Motor neuron (in vitro differentiated cells): ENCODE data around the gene NGLY1. TPM values are rescaled to one million over a fixed set of nuclear protein-coding genes. Genes with fewer than 3 reads are reported as not detected.

ENCODE experiments used
- ATAC-seq, 8 experiments: fragments of 200-7000 bp; cut with Tn5 transposase; replicated peaks in 6 of 8; 2 replicates each; pipeline ENCODE4 v1.8.0; 2021; ENCODE audit warnings: mild to moderate bottlenecking in 8 of 8, moderate library complexity in 8 of 8
- H3K27ac ChIP-seq, 2 donors: fragments of 250-450 bp; sonication (Bioruptor Pico); 2 replicates each; pipeline ENCODE4 v1.9.0; 2021; ENCODE audit warnings: antibody characterized with exemption in 2 of 2, mild to moderate bottlenecking in 2 of 2, moderate library complexity in 1 of 2
- H3K4me1 ChIP-seq, 2 donors: fragments of 250-450 bp; sonication (Bioruptor Pico); replicated peaks in 1 of 2; 2 replicates each; pipeline ENCODE4 v1.6.1; 2021; ENCODE audit warnings: antibody characterized with exemption in 2 of 2, mild to moderate bottlenecking in 2 of 2, moderate library complexity in 1 of 2
- H3K4me3 ChIP-seq, 5 donors: fragments of 250-450 bp; sonication (Bioruptor Pico); 2 replicates each; pipeline ENCODE4 v1.9.0; 2021; ENCODE audit warnings: antibody characterized with exemption in 5 of 5, mild to moderate bottlenecking in 5 of 5, moderate library complexity in 4 of 5
- WGBS, 10 experiments: fragments of 450-650 bp; shearing (Covaris generic); methylation state at CpG; one replicate each; pipeline ENCODE4 v1.0.0; 2022; 5-methylcytosine and 5-hydroxymethylcytosine counted together
- in situ Hi-C, 9 experiments: fragments of 400-800 bp; cut with MboI; loops; one replicate each; pipeline ENCODE4 v1.15.0; 2021; ENCODE audit warnings: low sequenced_read_pairs in 9 of 9, low pct_unique_long_range_greater_than_20kb in 2 of 9; ENCODE audit not compliant: unreplicated experiment in 9 of 9
- total RNA-seq, 8 experiments: library from RNA; unstranded; fragments of 300-600 nt; gene quantifications; 2 replicates each; pipeline versions ENCODE4 v1.2.3 to v1.2.4, GENCODE V29; 2022

NGLY1 gene
- total RNA-seq, 8 experiments from 2014 or later, result 21.1 to 102 (median 25.7) TPM

- WGBS, 10 experiments, result 13 to 83% (median 80%) methylated on average over 1 to 2 of the region's 2 CpGs; no CpG with 5 or more reads in 3 of the 10 experiments
- no peak for ATAC-seq
- no peak overlapping the region for H3K27ac ChIP-seq
- H3K4me1 ChIP-seq, result no peaks in the 10 kb centered on the region
- in situ Hi-C loops, result no loop called here
- H3K4me3 ChIP-seq, result no peak overlapping the region
Measured at GRCh38 chr3:25690768-25691533, 92.3 kb downstream of the NGLY1 start.

DNA sequence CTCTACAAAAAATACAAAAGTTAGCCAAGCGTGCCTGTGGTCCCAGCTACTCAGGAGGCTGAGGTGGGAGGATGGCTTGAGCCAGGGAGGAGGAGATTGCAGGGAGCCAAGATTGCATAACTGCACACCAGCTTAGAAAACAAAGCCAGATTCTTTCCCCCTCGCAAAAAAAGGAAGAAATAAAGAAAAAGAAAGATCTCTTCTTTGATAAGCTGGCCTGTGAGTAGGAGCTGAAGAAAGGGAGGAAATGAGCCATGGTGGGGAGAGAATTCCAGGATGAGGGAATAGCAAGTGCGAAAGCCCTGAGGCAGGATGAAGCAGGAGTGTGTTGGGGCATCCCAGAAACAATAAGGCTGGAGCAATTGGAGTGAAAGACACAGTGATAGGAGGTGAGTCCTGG, 94.0 kb downstream of the NGLY1 start:
- H3K4me3 ChIP-seq, result no peak overlapping the region
- no peak for ATAC-seq
- in situ Hi-C loops, result no loop called here
- H3K4me1 ChIP-seq, result no peaks in the 10 kb centered on the region
- WGBS, 10 experiments, result 38 to 100% (median 100%) methylated on average over 1 to 3 of the region's 3 CpGs
- no peak overlapping the region for H3K27ac ChIP-seq

- no peak overlapping the region for H3K27ac ChIP-seq
- no peaks in the 10 kb centered on the region for H3K4me1 ChIP-seq
- 17 to 86% (median 57%) methylated on average over 1 of the region's 1 CpG; no CpG with 5 or more reads in 5 of the 10 experiments for WGBS, 10 experiments
- no peak for ATAC-seq
- no peak overlapping the region for H3K4me3 ChIP-seq
- in situ Hi-C loops, result no loop called here
Measured at GRCh38 chr3:25687742-25688141, 95.5 kb downstream of the NGLY1 start.

GRCh38 chr3:25686766-25687165, 96.5 kb downstream of the NGLY1 start:
- Histone ChIP-seq H3K27ac (no peak overlapping the region), H3K4me1 (no peaks in the 10 kb centered on the region), H3K4me3 (no peak overlapping the region)
- in situ Hi-C loops, result no loop called here
- no peak for ATAC-seq
- 58 to 100% (median 93%) methylated on average over 1 to 10 of the region's 23 CpGs; no CpG with 5 or more reads in 1 of the 10 experiments for WGBS, 10 experiments

DNA sequence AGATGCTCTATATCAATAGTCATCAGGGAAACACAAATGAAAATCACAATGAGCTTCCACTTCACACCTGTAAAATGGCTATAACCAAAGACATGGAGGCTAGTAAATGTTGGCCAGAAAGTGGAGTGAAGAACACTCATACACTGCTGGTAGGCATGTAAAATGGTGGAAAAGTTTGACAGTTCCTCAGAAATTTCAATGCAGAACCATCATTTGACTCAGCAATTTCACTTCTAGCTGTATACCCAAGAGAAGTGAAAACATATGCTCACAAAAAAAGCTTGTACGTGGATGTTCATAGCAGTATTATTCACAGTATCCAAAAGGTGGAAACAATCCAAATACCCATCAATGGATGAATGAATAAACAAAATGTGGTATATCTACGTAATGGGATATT, 99.4 kb downstream of the NGLY1 start:
- ATAC-seq, result no peak
- H3K27ac ChIP-seq, result no peak overlapping the region
- H3K4me3 ChIP-seq, result no peak overlapping the region
- in situ Hi-C loops, result no loop called here
- WGBS, 10 experiments, result 40 to 100% (median 78%) methylated on average over 1 to 2 of the region's 2 CpGs
- H3K4me1 ChIP-seq, result peaks cover 0 to 2% of the 10 kb centered on the region in 2 donors

GRCh38 chr3:25683410-25683809, 99.8 kb downstream of the NGLY1 start:
- in situ Hi-C loops, result no loop called here
- WGBS, 10 experiments, result 30 to 100% (median 95%) methylated on average over 1 of the region's 1 CpG

GRCh38 chr3:25679642-25680302, 103.5 kb downstream of the NGLY1 start:
- in situ Hi-C loops, result no loop called here
- ATAC-seq, result no peak
- Histone ChIP-seq H3K4me3 (no peak overlapping the region), H3K4me1 (peaks cover 3 to 16% of the 10 kb centered on the region in 2 donors), H3K27ac (no peak overlapping the region)
- 40 to 100% (median 93%) methylated on average over 1 to 2 of the region's 6 CpGs; no CpG with 5 or more reads in 1 of the 10 experiments for WGBS, 10 experiments

More at GRCh38 chr3:25683410-25683809, 99.8 kb downstream of the NGLY1 start:
- Histone ChIP-seq H3K4me1 (peaks cover 2 to 7% of the 10 kb centered on the region in 2 donors), H3K27ac (no peak overlapping the region), H3K4me3 (no peak overlapping the region)
- no peak for ATAC-seq

- Histone ChIP-seq H3K4me3 (no peak overlapping the region), H3K4me1 (peaks cover 3 to 16% of the 10 kb centered on the region in 2 donors), H3K27ac (no peak overlapping the region)
- in situ Hi-C loops, result no loop called here
- no CpG with 5 or more reads among the region's 2 CpGs for WGBS, 10 experiments
- ATAC-seq, result no peak
Measured at GRCh38 chr3:25679166-25679565, 104.1 kb downstream of the NGLY1 start.

DNA sequence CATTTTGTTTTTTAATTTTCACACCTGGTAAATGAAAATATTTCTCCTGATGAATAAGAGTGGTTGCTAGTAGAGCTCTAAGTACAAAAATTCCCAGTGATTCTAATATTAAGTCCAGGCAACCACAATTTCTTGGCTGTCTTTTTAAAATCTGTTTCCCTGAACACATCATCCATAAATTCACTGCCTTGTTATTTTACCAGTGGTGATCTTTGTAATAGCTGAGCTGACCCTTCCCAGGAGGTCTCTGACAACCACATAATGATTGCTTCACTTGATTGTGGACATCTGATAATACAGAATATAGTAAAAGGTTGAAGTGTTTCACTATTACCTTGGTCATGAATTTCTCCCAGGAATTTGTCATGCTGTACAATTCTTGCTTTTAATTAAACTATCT, 104.7 kb downstream of the NGLY1 start:
- ATAC-seq, result peak in 3 of 8 experiments; percentile 21 to 46 (median 29)
- in situ Hi-C loops, result no loop called here
- H3K4me3 ChIP-seq, result no peak overlapping the region

DNA sequence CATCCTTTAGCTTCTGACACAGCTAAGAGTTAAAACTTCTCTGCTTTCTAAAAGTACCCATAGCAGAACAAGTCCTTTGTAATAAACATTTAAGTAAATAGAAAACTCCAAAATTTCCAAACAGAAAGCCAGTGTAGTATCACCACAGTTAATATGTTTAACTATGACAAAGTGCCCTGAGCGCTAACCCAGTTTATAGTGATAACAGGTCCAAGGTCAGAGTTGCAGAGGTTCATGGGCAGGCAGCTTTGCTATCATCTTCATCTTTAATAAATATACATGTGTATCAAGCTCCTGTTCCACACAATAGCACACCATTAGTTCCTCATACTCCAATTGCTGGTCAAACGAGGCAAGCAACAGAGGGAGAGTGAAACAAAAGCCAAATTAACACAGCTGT, 106.1 kb downstream of the NGLY1 start:
- H3K27ac ChIP-seq, result no peak overlapping the region
- in situ Hi-C loops, result no loop called here
- 78 to 100% (median 96%) methylated on average over 1 to 2 of the region's 2 CpGs; no CpG with 5 or more reads in 2 of the 10 experiments for WGBS, 10 experiments
- H3K4me1 ChIP-seq, result peaks cover 3 to 16% of the 10 kb centered on the region in 2 donors
- H3K4me3 ChIP-seq, result no peak overlapping the region
- no peak for ATAC-seq

More for the DNA sequence above, 104.7 kb downstream of the NGLY1 start:
- peaks cover 3 to 16% of the 10 kb centered on the region in 2 donors for H3K4me1 ChIP-seq
- no peak overlapping the region for H3K27ac ChIP-seq

GRCh38 chr3:25674670-25675069, 108.6 kb downstream of the NGLY1 start:
- in situ Hi-C loops, result loop anchor here in 2 of 9 experiments (25.0 kb wide), 2 partner anchors 163 to 188 kb away; no protein-coding TSS in a partner anchor
- H3K4me1 ChIP-seq, result peaks cover 3 to 16% of the 10 kb centered on the region in 2 donors
- ATAC-seq, result no peak
- H3K4me3 ChIP-seq, result no peak overlapping the region
- no peak overlapping the region for H3K27ac ChIP-seq
- 40% methylated on average over 1 of the region's 2 CpGs; no CpG with 5 or more reads in 9 of the 10 experiments for WGBS, 10 experiments

DNA sequence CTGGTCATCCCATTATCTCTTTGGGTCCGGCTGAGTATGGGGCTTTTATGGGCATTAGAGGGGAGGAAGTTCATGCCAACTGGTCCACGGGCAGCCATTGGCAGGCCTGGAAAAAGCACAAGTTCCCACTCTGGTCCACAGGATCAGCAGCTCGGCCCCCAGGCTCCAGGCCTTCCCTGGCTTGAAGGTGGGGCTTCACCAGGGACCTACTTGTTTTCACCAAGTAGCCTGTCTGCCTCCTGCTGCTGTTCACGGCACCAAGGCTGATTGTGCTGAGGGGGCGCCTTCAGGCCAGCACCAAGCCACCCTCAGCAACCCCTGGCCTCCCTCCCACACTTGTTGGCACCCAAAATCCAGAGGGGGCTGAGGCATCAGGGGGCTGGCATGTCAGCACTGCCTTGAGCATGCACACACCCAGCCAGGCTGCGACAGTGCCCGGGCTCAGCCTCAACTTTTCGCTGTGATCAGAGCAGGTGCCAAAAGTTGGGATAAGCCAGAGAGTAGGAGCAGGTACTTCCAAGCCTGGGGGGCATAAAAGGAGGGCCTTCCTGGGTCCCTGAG, 109.4 kb downstream of the NGLY1 start:
- Histone ChIP-seq H3K4me3 (no peak overlapping the region), H3K4me1 (peaks cover 3 to 13% of the 10 kb centered on the region in 2 donors), H3K27ac (no peak overlapping the region)
- in situ Hi-C loops, result loop anchor here in 2 of 9 experiments (25.0 kb wide), 2 partner anchors 163 to 188 kb away; no protein-coding TSS in a partner anchor
- ATAC-seq, result no peak
- WGBS, 10 experiments, result 83 to 100% (median 94%) methylated on average over 1 to 4 of the region's 8 CpGs; no CpG with 5 or more reads in 5 of the 10 experiments
